H1 (cell line): Measurements from ENCODE around the gene TACSTD2. TPM values are rescaled to one million over a fixed set of nuclear protein-coding genes. Genes with fewer than 3 reads are reported as not detected.
"Not testable (repeated sequence)": the region's sequence is repeated elsewhere in the genome, so short reads cannot be mapped to it uniquely, and the experiment has no call there.

ENCODE experiments used
- CTCF ChIA-PET: fragments of 300-600 bp; sonication (Branson Sonifier 250); formaldehyde crosslinking; loops from one replicate; lab custom pipeline; 2021; ENCODE audit not compliant: partially characterized antibody; lab: Charles Lee
- POLR2A ChIA-PET: fragments of 300-600 bp; sonication (Branson Sonifier 250); formaldehyde crosslinking; loops from one replicate; lab custom pipeline; 2021; ENCODE audit warnings: inconsistent platforms; ENCODE audit not compliant: partially characterized antibody; lab: Charles Lee
- DNase-seq, 2 experiments: peaks; one replicate each; pipeline versions ENCODE4 v3.0.0 to v3.0.0-alpha.2; 2010 to 2022; ENCODE audit warnings: low spot score in 2 of 2, low read depth in 1 of 2, mixed read lengths in 1 of 2
- FAIRE-seq: peaks from 2 replicates; lab custom pipeline; 2011; peaks lifted over from hg19 to GRCh38; lab: Jason Lieb, UNC
- H2AFZ ChIP-seq: 2 replicates; pipeline ENCODE4 v1.8.1; 2012; ENCODE audit warnings: low read length, inconsistent platforms
- H2AK5ac ChIP-seq: 2 replicates; pipeline ENCODE4 v1.6.1; 2013; ENCODE audit warnings: low read depth, low read length
- H2BK120ac ChIP-seq: replicated peaks from 2 replicates; pipeline ENCODE3; 2013; ENCODE audit warnings: low read depth, low read length, inconsistent platforms
- H2BK12ac ChIP-seq: 2 replicates; pipeline ENCODE4 v1.6.1; 2013; ENCODE audit warnings: low read depth, low read length
- H2BK15ac ChIP-seq: 2 replicates; pipeline ENCODE4 v1.6.1; 2013; ENCODE audit warnings: low read length
- H2BK20ac ChIP-seq: 2 replicates; pipeline ENCODE4 v1.6.1; 2013; ENCODE audit warnings: low read length
- H2BK5ac ChIP-seq: 2 replicates; pipeline ENCODE4 v1.6.1; 2013; ENCODE audit warnings: low read depth, low read length
- H3K14ac ChIP-seq: 2 replicates; pipeline ENCODE4 v1.6.1; 2013; ENCODE audit warnings: inconsistent platforms; ENCODE audit not compliant: insufficient read length
- H3K18ac ChIP-seq: 2 replicates; pipeline ENCODE4 v1.6.1; 2013; ENCODE audit warnings: low read length; ENCODE audit errors: extremely low read depth
- H3K23ac ChIP-seq: 2 replicates; pipeline ENCODE4 v1.6.1; 2013; ENCODE audit warnings: inconsistent platforms; ENCODE audit not compliant: insufficient read length
- H3K23me2 ChIP-seq: 2 replicates; pipeline ENCODE4 v1.6.1; 2013; ENCODE audit warnings: low read depth, low read length
- H3K27ac ChIP-seq: 2 replicates; pipeline ENCODE4 v1.6.1; 2011; ENCODE audit warnings: low read depth, low read length, inconsistent platforms
- H3K27me3 ChIP-seq, 4 experiments: replicated peaks in 1 of 4; 1 replicate in 1 of 4; 2 replicates in 3 of 4; pipeline versions ENCODE4 v1.6.1 to v1.8.1; 2011 to 2013; ENCODE audit warnings: low read length in 3 of 4, mild to moderate bottlenecking in 3 of 4, inconsistent platforms in 2 of 4, mixed read lengths in 2 of 4, moderate library complexity in 1 of 4; ENCODE audit not compliant: control insufficient read depth in 3 of 4, insufficient read depth in 3 of 4; ENCODE audit errors: extremely low read depth in 1 of 4
- H3K36me3 ChIP-seq, 4 experiments: 2 replicates each; pipeline versions ENCODE4 v1.6.1 to v1.8.1; 2011 to 2013; ENCODE audit warnings: mild to moderate bottlenecking in 4 of 4, low read length in 3 of 4, moderate library complexity in 2 of 4, control low read depth in 1 of 4, inconsistent platforms in 1 of 4; ENCODE audit not compliant: insufficient read depth in 4 of 4, control insufficient read depth in 2 of 4
- H3K4ac ChIP-seq: replicated peaks from 2 replicates; pipeline ENCODE3; 2013; ENCODE audit warnings: low read length, low read depth, mixed read lengths, inconsistent platforms; ENCODE audit not compliant: insufficient read length
- H3K4me1 ChIP-seq, 4 experiments: replicated peaks in 1 of 4; 1 replicate in 1 of 4; 2 replicates in 3 of 4; pipeline versions ENCODE4 v1.6.1 to v1.8.1; 2011 to 2013; ENCODE audit warnings: low read length in 3 of 4, inconsistent platforms in 2 of 4, mixed read lengths in 1 of 4; ENCODE audit not compliant: insufficient read depth in 4 of 4, control insufficient read depth in 3 of 4
- H3K4me2 ChIP-seq, 2 experiments: 2 replicates each; pipeline versions ENCODE4 v1.6.1 to v1.8.1; 2011 to 2013; ENCODE audit warnings: low read depth in 2 of 2, low read length in 2 of 2, control low read depth in 1 of 2, inconsistent platforms in 1 of 2, mild to moderate bottlenecking in 1 of 2; ENCODE audit not compliant: insufficient read depth in 1 of 2
- H3K4me3 ChIP-seq, 4 experiments: fragments of 200-600, 300-600 bp in 1 of 4; sonication (generic), shearing (Covaris generic), sonication (Bioruptor Twin) in 1 of 4; 2 replicates each; pipeline versions ENCODE4 v1.5.1 to v1.8.1; 2011 to 2016; ENCODE audit warnings: low read length in 4 of 4, low read depth in 3 of 4, control low read depth in 2 of 4, inconsistent platforms in 2 of 4, mild to moderate bottlenecking in 2 of 4, mixed read lengths in 1 of 4, moderate library complexity in 1 of 4; ENCODE audit not compliant: insufficient read depth in 2 of 4; ENCODE audit errors: extremely low read depth in 1 of 4
- H3K56ac ChIP-seq: replicated peaks from 2 replicates; pipeline ENCODE3; 2013; ENCODE audit warnings: low read depth, mild to moderate bottlenecking, mixed read lengths, low read length, inconsistent platforms; ENCODE audit not compliant: insufficient read length
- H3K79me1 ChIP-seq: 2 replicates; pipeline ENCODE4 v1.6.1; 2013; ENCODE audit warnings: low read depth, low read length, control low read depth
- H3K79me2 ChIP-seq, 2 experiments: 2 replicates each; pipeline versions ENCODE4 v1.6.1 to v1.8.1; 2012 to 2013; ENCODE audit warnings: low read length in 2 of 2, mild to moderate bottlenecking in 2 of 2, inconsistent platforms in 1 of 2; ENCODE audit not compliant: insufficient read depth in 2 of 2, control insufficient read depth in 1 of 2
- H3K9ac ChIP-seq, 4 experiments: replicated peaks in 1 of 4; 1 replicate in 1 of 4; 2 replicates in 3 of 4; pipeline versions ENCODE4 v1.6.1 to v1.8.1; 2011 to 2013; ENCODE audit warnings: low read depth in 3 of 4, low read length in 3 of 4, control low read depth in 2 of 4, mild to moderate bottlenecking in 2 of 4, moderate library complexity in 2 of 4, inconsistent platforms in 1 of 4; ENCODE audit errors: extremely low read depth in 1 of 4
- H3K9me3 ChIP-seq, 2 experiments: 2 replicates each; pipeline versions ENCODE4 v1.6.1 to v1.8.1; 2012 to 2013; ENCODE audit warnings: mild to moderate bottlenecking in 2 of 2, moderate library complexity in 2 of 2, control low read depth in 1 of 2, inconsistent platforms in 1 of 2, low read depth in 1 of 2, low read length in 1 of 2, mixed read lengths in 1 of 2; ENCODE audit not compliant: insufficient read depth in 2 of 2
- H4K20me1 ChIP-seq, 2 experiments: replicated peaks in 1 of 2; 2 replicates each; pipeline versions ENCODE3 to v1.8.1; 2011 to 2013; ENCODE audit warnings: inconsistent platforms in 2 of 2, low read length in 2 of 2, mild to moderate bottlenecking in 1 of 2; ENCODE audit not compliant: insufficient read depth in 2 of 2, control insufficient read depth in 1 of 2
- H4K5ac ChIP-seq: 2 replicates; pipeline ENCODE4 v1.6.1; 2013; ENCODE audit warnings: low read length, low read depth, mixed read lengths, inconsistent platforms; ENCODE audit not compliant: insufficient read length
- H4K8ac ChIP-seq: 2 replicates; pipeline ENCODE4 v1.8.0; 2013; ENCODE audit warnings: mild to moderate bottlenecking, moderate library complexity, low read length, inconsistent platforms; ENCODE audit not compliant: insufficient read depth; ENCODE audit errors: extremely low read depth
- H4K91ac ChIP-seq: replicated peaks from 2 replicates; pipeline ENCODE3; 2013; ENCODE audit warnings: low read length, mixed read lengths, inconsistent platforms; ENCODE audit not compliant: insufficient read length
- RAD21 ChIP-seq, 2 experiments: IDR thresholded peaks in 1 of 2; conservative IDR thresholded peaks in 1 of 2; 2 replicates each; pipeline ENCODE4 v1.6.1; 2011; ENCODE audit warnings: low read depth in 2 of 2, low read length in 2 of 2, improper control_type of control experiment in 1 of 2, inconsistent platforms in 1 of 2, mild to moderate bottlenecking in 1 of 2, moderate library complexity in 1 of 2
- WGBS, 2 experiments: shearing (Covaris generic) in 1 of 2; methylation state at CpG; one replicate each; pipeline versions ENCODE4 v1.1.6 to v1.1.7; 2013 to 2015; ENCODE audit warnings: low lambda C conversion rate in 2 of 2, mixed read lengths in 2 of 2, inconsistent platforms in 1 of 2, low coverage in 1 of 2, missing lambda C conversion rate in 1 of 2; ENCODE audit not compliant: insufficient replicate concordance in 2 of 2, insufficient coverage in 1 of 2, insufficient read length in 1 of 2; ENCODE audit errors: extremely low coverage in 1 of 2, missing lambda C conversion rate in 1 of 2; 5-methylcytosine and 5-hydroxymethylcytosine counted together
- polyA plus RNA-seq, 7 experiments: library from polyadenylated mRNA; depleted of rRNA in 3 of 7; stranded (reverse) in 5 of 7; unstranded in 2 of 7; fragments of >200 nt in 5 of 7; fragments of 200-250 nt in 2 of 7; gene quantifications; 1 replicate in 5 of 7; 2 replicates in 1 of 7; 4 replicates in 1 of 7; pipeline versions ENCODE4 v1.2.1 to v1.2.3, GENCODE V29; 2011 to 2013; ENCODE audit warnings: missing spikeins in 2 of 7, mixed read lengths in 2 of 7
- total RNA-seq: library from RNA; stranded (reverse); fragmentation: NEBNext Ultra II Directional; extraction: Animal tissue kit (Norgen Biotek cat#: 25700); gene quantifications from 2 replicates; pipeline ENCODE4 v1.2.1, GENCODE V29; 2021

The TACSTD2 gene
- total and polyA plus RNA-seq, 2 of the 8 experiments (the other 6 are each of a cell fraction or from before 2014, with no cell fraction given) = 0.76 to 0.85 TPM

DNA sequence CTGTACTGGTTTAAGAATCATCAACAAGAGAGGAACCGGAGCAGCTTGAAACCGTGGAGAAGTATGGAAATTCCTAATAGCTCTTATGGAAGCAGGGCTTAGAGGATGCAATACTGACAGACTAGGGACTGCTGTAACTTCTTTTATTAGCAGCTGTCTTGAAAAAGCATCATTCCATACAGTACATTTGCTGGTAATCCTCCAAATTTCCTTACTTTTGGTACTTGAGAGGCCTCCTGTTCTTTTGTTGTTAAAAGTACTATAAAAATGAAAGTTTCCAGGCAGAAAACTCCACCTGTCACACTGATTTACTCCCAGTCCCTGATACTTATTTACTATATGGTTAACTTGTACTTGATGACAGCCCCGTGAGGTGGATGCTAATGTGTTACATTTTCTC is 38.2 kb downstream of the TACSTD2 start (continued):
- no peak for TF ChIP-seq RAD21 (IDR thresholded peaks at IDR 0.05 in 1 of 2, conservative IDR thresholded peaks at IDR 0.05 in 1 of 2; ENCODE audit: low read depth in 2 of 2, low read length in 2 of 2)

DNA sequence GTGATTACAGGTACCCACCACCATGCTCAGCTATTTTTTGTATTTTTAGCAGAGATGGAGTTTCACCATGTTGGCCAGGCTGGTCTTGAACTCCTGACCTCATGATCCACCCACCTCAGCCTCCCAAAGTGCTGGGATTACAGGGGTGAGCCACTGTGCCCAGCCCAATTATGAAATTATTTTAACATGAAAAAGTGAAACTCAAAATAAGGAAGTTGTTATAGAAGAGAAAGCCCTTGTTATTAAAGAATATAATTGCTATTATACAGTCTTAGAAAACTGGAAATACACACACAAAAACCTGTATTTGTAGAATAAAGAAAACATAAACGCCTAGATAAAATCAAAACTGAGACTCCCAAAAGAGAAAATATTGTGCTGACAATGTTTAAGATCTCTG is 45.2 kb downstream of the TACSTD2 start:
- H2BK5ac ChIP-seq, H3K14ac ChIP-seq, H2BK15ac ChIP-seq, FAIRE-seq, H2AFZ ChIP-seq, H3K9ac ChIP-seq, H2BK120ac ChIP-seq, H2AK5ac ChIP-seq, H3K4ac ChIP-seq, H4K8ac ChIP-seq, CTCF ChIA-PET, H4K91ac ChIP-seq, H3K79me1 ChIP-seq, H4K5ac ChIP-seq, H3K9me3 ChIP-seq, DNase-seq, POLR2A ChIA-PET, H3K79me2 ChIP-seq, H2BK20ac ChIP-seq, H4K20me1 ChIP-seq, H2BK12ac ChIP-seq, H3K56ac ChIP-seq, H3K27me3 ChIP-seq, H3K23me2 ChIP-seq, H3K36me3 ChIP-seq, H3K4me3 ChIP-seq, H3K18ac ChIP-seq, H3K23ac ChIP-seq, H3K4me1 ChIP-seq, H3K27ac ChIP-seq, H3K4me2 ChIP-seq: not testable (repeated sequence)
- 88% methylated on average over 1 of the region's 1 CpG; no CpG with 5 or more reads in 1 of the 2 experiments for WGBS, 2 experiments
